ENCODE measurements around the gene ALKBH3.

ALKBH3 gene

GRCh38 chr11:43947003-43947500 lies 66.4 kb downstream of the ALKBH3 start:
- TF ChIP-seq, protein P1, sequence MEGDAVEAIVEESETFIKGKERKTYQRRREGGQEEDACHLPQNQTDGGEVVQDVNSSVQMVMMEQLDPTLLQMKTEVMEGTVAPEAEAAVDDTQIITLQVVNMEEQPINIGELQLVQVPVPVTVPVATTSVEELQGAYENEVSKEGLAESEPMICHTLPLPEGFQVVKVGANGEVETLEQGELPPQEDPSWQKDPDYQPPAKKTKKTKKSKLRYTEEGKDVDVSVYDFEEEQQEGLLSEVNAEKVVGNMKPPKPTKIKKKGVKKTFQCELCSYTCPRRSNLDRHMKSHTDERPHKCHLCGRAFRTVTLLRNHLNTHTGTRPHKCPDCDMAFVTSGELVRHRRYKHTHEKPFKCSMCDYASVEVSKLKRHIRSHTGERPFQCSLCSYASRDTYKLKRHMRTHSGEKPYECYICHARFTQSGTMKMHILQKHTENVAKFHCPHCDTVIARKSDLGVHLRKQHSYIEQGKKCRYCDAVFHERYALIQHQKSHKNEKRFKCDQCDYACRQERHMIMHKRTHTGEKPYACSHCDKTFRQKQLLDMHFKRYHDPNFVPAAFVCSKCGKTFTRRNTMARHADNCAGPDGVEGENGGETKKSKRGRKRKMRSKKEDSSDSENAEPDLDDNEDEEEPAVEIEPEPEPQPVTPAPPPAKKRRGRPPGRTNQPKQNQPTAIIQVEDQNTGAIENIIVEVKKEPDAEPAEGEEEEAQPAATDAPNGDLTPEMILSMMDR (conservative IDR thresholded peaks at IDR 0.05; ENCODE audit: low read depth, low read length): peak; percentile 33
- DNase-seq (ENCODE audit: low read depth): no peak
- no peak overlapping the region for H3K4me3 ChIP-seq (ENCODE audit: low read length)

DNA sequence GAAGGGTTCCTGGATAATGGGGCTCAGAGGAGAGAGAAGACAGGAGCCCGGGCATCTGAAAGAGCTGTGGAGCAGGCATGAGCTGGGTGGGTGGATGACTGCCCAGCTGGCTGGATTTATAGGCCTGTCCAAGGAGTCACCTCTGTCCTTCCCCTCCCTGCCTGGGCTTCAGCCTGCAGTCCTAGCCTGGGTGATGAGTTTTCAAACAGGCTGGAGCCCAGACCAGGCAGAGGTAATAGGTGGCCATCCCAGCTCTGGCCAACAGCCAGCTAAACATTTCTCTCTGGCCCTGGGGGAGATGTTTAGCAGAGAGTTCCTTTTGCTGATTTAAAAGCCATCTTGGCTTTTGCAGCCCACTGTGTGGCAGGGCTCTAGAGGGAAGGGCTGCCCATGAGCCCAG lies 67.2 kb downstream of the ALKBH3 start:
- TF ChIP-seq, protein P1 (conservative IDR thresholded peaks at IDR 0.05; ENCODE audit: low read depth, low read length): no peak
- no peak for DNase-seq (ENCODE audit: low read depth)
- no peak overlapping the region for H3K4me3 ChIP-seq (ENCODE audit: low read length)

DNA sequence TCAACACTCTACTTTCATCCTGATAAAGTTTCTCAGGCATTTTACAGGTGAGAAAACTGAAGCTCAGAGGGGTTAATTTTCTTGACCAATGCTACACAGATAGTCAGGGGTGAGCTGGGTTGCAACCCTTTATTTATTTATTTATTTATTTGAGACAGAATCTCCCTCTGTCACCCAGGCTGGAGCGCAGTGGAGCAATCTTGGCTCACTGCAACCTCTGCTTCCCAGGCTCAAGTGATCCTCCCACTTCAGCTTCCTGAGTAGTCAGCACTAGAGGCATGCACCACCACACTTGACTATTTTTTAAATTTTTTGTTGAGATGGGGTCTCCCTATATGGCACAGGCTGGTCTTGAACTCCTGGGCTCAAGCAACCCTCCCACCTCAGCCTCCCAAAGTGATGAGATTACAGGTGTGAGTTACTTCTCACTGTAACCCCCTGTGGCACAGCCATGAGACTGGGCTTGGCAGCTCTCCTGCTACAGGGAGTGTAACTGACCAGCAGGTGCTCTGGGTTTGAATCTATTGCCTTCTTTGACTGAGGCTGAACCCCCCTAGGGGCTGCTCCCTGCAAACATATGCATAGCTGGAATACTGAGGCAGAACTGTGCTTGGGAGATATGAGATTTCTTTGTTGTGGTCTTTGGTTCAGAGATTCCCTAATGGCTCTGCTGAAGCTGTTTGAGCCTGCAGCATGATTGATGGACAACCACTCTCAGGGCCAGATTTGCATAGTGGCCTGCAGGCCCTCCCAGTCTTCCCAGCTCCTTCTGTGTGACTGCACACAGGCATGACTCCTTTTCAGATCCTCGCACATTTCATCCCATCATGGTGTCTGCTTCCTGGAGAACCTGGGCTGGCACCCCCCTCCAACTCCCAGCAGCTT lies 68.0 kb downstream of the ALKBH3 start:
- no peak for DNase-seq (ENCODE audit: low read depth)
- no peak overlapping the region for H3K4me3 ChIP-seq (ENCODE audit: low read length)
- TF ChIP-seq, protein P1 (conservative IDR thresholded peaks at IDR 0.05; ENCODE audit: low read depth, low read length): no peak

- no peak overlapping the region for H3K4me3 ChIP-seq (ENCODE audit: low read length)
- no peak for DNase-seq (ENCODE audit: low read depth)
- TF ChIP-seq, protein P1 (conservative IDR thresholded peaks at IDR 0.05; ENCODE audit: low read depth, low read length): no peak
These were observed 69.8 kb downstream of the ALKBH3 start for GRCh38 chr11:43950311-43950855.

GRCh38 chr11:43951231-43951630 lies 70.6 kb downstream of the ALKBH3 start:
- no peak overlapping the region for H3K4me3 ChIP-seq (ENCODE audit: low read length)
- DNase-seq (ENCODE audit: low read depth): no peak
- TF ChIP-seq, protein P1 (conservative IDR thresholded peaks at IDR 0.05; ENCODE audit: low read depth, low read length): no peak

GRCh38 chr11:43952020-43952400 lies 71.4 kb downstream of the ALKBH3 start:
- TF ChIP-seq, protein P1 (conservative IDR thresholded peaks at IDR 0.05; ENCODE audit: low read depth, low read length): no peak
- no peak overlapping the region for H3K4me3 ChIP-seq (ENCODE audit: low read length)
- no peak for DNase-seq (ENCODE audit: low read depth)

All from retinal pigment epithelial cell (primary cell).